ENCODE data around the gene CELA3A.

The CELA3A gene

GRCh38 chr1:22056936-22057335 is 55.5 kb downstream of the CELA3A start:
- peaks cover 22 to 68% of the 10 kb centered on the region in 2 donors for H3K4me1 Mint-ChIP-seq
- no peak for DNase-seq
- no peaks in the 10 kb centered on the region for H3K9me3 Mint-ChIP-seq
- ATAC-seq (replicated peaks), result peak; percentile 23 to 26
- no peaks in the 10 kb centered on the region for H3K27me3 Mint-ChIP-seq
- peak overlapping the region; percentile 39 to 44 for H3K4me3 Mint-ChIP-seq
- peaks cover 25 to 33% of the 10 kb centered on the region in 2 donors for H3K36me3 Mint-ChIP-seq
- peak overlapping the region; percentile 51 for H3K27ac Mint-ChIP-seq

- peak overlapping the region; percentile 42 for H3K27ac Mint-ChIP-seq
- H3K4me3 Mint-ChIP-seq, result no peak overlapping the region
- ATAC-seq (replicated peaks) (no peak), DNase-seq (no peak)
- no peaks in the 10 kb centered on the region for H3K27me3 Mint-ChIP-seq
- peaks cover 27 to 35% of the 10 kb centered on the region in 2 donors for H3K36me3 Mint-ChIP-seq
- H3K9me3 Mint-ChIP-seq, result no peaks in the 10 kb centered on the region
- H3K4me1 Mint-ChIP-seq, result peaks cover 27 to 75% of the 10 kb centered on the region in 2 donors
Observed at GRCh38 chr1:22057861-22058260, 56.4 kb downstream of the CELA3A start.
